A549 (cell line): Measurements from ENCODE around the gene AUTS2.

Experiments used
- CEBPB ChIP-seq, 2 experiments: fragments of >200 bp in 1 of 2; sonication (Bioruptor Twin) in 1 of 2; formaldehyde crosslinking in 1 of 2; IDR thresholded peaks; 2 replicates each; pipeline ENCODE4 v1.6.1; 2012 to 2016
- EHMT2 ChIP-seq: fragments of 200-600 bp; sonication (generic); IDR thresholded peaks from 2 replicates; pipeline ENCODE4 v1.6.1; 2016; ENCODE audit warnings: antibody characterized with exemption, low read depth, mild to moderate bottlenecking, moderate library complexity
- EP300 ChIP-seq, 2 experiments: fragments of >200 bp; sonication (Bioruptor Twin); formaldehyde crosslinking; IDR thresholded peaks; 2 replicates in 1 of 2; 3 replicates in 1 of 2; pipeline ENCODE4 v1.6.1; 2016 to 2017
- KDM5A ChIP-seq: fragments of 200-600 bp; sonication (generic); IDR thresholded peaks from 2 replicates; pipeline ENCODE4 v1.6.1; 2016; ENCODE audit warnings: antibody characterized with exemption, mild to moderate bottlenecking
- POLR2A ChIP-seq: IDR thresholded peaks from 2 replicates; pipeline ENCODE4 v1.6.1; 2012; ENCODE audit warnings: mild to moderate bottlenecking, low read length
- RAD21 ChIP-seq, 2 experiments: fragments of >200 bp in 1 of 2; sonication (Bioruptor Twin) in 1 of 2; formaldehyde crosslinking in 1 of 2; IDR thresholded peaks in 1 of 2; conservative IDR thresholded peaks in 1 of 2; 2 replicates in 1 of 2; 3 replicates in 1 of 2; pipeline ENCODE4 v1.6.1; 2012 to 2018; ENCODE audit warnings: inconsistent platforms in 1 of 2
- USF2 ChIP-seq: fragments of 450-650 bp; IDR thresholded peaks from 2 replicates; pipeline ENCODE4 v1.6.1; 2014; ENCODE audit warnings: antibody characterized with exemption
- TF ChIP-seq, protein P1 (sequence below): fragments of >200 bp; sonication (Bioruptor Twin); formaldehyde crosslinking; IDR thresholded peaks from 3 replicates; pipeline ENCODE4 v1.5.1; 2016

DNA sequence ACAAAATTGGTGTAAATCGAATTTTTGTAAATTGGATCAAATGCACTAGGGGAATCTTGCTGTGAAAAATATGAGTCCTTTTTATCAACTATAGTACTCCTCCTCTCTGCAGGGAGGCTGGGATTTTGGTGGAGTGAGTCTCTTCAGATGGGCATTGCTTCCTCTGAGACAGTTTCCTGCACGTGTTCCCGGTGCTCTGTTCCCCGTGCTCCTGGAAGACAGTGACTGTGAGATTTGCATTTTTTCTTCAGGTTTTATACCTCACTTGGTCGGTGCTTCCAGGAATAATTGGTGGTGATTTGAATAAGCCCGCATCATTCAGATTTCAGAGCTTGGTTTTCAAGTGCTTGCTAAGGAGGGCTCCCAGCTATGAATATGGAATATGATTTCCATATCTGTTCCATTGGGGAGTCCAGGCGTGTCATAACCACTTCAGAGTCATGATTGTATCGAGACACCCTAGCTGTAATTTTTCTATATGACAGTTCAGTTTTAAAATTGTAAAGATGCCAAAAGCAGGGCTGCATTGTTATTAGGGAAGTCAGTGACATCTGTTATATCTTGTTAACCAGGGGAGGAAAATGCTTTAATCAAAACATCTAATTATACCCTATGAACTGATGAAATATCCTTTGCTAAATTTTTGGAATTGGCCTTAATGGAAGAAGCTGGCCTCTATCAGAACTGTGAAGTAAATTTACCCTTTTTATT, 12.3 kb downstream of the AUTS2 start:
- TF ChIP-seq EHMT2 = no peak
- no peak for TF ChIP-seq CEBPB (IDR thresholded peaks at IDR 0.05)
- TF ChIP-seq, protein P1, sequence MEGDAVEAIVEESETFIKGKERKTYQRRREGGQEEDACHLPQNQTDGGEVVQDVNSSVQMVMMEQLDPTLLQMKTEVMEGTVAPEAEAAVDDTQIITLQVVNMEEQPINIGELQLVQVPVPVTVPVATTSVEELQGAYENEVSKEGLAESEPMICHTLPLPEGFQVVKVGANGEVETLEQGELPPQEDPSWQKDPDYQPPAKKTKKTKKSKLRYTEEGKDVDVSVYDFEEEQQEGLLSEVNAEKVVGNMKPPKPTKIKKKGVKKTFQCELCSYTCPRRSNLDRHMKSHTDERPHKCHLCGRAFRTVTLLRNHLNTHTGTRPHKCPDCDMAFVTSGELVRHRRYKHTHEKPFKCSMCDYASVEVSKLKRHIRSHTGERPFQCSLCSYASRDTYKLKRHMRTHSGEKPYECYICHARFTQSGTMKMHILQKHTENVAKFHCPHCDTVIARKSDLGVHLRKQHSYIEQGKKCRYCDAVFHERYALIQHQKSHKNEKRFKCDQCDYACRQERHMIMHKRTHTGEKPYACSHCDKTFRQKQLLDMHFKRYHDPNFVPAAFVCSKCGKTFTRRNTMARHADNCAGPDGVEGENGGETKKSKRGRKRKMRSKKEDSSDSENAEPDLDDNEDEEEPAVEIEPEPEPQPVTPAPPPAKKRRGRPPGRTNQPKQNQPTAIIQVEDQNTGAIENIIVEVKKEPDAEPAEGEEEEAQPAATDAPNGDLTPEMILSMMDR = no peak
- no peak for TF ChIP-seq USF2
- TF ChIP-seq POLR2A = no peak
- TF ChIP-seq RAD21 (conservative IDR thresholded peaks at IDR 0.05 in 1 of 2, IDR thresholded peaks at IDR 0.05 in 1 of 2) = no peak
- no peak for TF ChIP-seq EP300 (IDR thresholded peaks at IDR 0.05)
- TF ChIP-seq KDM5A = no peak
